HG03439 (cell line): ENCODE data around the gene GLMN.
A peak's percentile ranks its signal among the peaks of the same experiment; 100 is the strongest.

Experiments
- ATAC-seq: cut with Tn5 transposase; IDR thresholded peaks from one replicate; pipeline ENCODE4 v1.9.1; 2021; ENCODE audit warnings: mild to moderate bottlenecking, moderate library complexity; ENCODE audit not compliant: unreplicated experiment

Gene GLMN

GRCh38 chr1:92298573-92299476, at the start of gene GLMN, which contains the start of gene RPAP2:
TSS of gene GLMN (minus strand) at chr1:92298987. CDS start at chr1:92297999, 988 bp downstream.
TSS of gene RPAP2 (plus strand) at chr1:92299059. CDS start at chr1:92299074, 15 bp downstream.
- peak; percentile 98 for ATAC-seq

- ATAC-seq: no peak
These were observed 48.3 kb upstream of the GLMN start for GRCh38 chr1:92346866-92347640.

GRCh38 chr1:92343061-92343460, 44.3 kb upstream of the GLMN start:
- no peak for ATAC-seq

- ATAC-seq: no peak
These were observed 43.6 kb upstream of the GLMN start for GRCh38 chr1:92342401-92342800.

GRCh38 chr1:92340154-92340553, 41.4 kb upstream of the GLMN start:
- no peak for ATAC-seq

- no peak for ATAC-seq
These were observed 34.9 kb upstream of the GLMN start for GRCh38 chr1:92333668-92334067.

GRCh38 chr1:92329347-92330129, 30.8 kb upstream of the GLMN start:
- ATAC-seq: no peak

GRCh38 chr1:92327794-92328193, 29.0 kb upstream of the GLMN start:
- no peak for ATAC-seq

GRCh38 chr1:92326681-92327080, 27.9 kb upstream of the GLMN start:
- no peak for ATAC-seq

- no peak for ATAC-seq
These were observed 26.0 kb upstream of the GLMN start for GRCh38 chr1:92324784-92325183.

- no peak for ATAC-seq
These were observed 25.0 kb upstream of the GLMN start for GRCh38 chr1:92323473-92324453.

GRCh38 chr1:92317836-92318493, 19.2 kb upstream of the GLMN start:
- ATAC-seq: no peak

GRCh38 chr1:92315766-92316599, 17.2 kb upstream of the GLMN start:
- ATAC-seq: no peak

- ATAC-seq: no peak
These were observed 15.2 kb upstream of the GLMN start for GRCh38 chr1:92314024-92314423.

- ATAC-seq: no peak
These were observed 11.4 kb upstream of the GLMN start for GRCh38 chr1:92310185-92310597.

GRCh38 chr1:92307980-92308379, 9.2 kb upstream of the GLMN start:
- no peak for ATAC-seq

- no peak for ATAC-seq
These were observed 7.2 kb upstream of the GLMN start for GRCh38 chr1:92306020-92306419.

GRCh38 chr1:92301021-92301420, 2.2 kb upstream of the GLMN start:
- ATAC-seq: no peak
